HG02763 (cell line): ENCODE data around the gene BCAS3.

Source experiments
- ATAC-seq: cut with Tn5 transposase; IDR thresholded peaks from one replicate; pipeline ENCODE4 v1.9.1; 2021; ENCODE audit warnings: mild to moderate bottlenecking, moderate library complexity; ENCODE audit not compliant: unreplicated experiment

BCAS3 gene

GRCh38 chr17:61211236-61211635 lies 533.6 kb downstream of the BCAS3 start:
- ATAC-seq, result no peak

GRCh38 chr17:61212655-61213054 lies 535.0 kb downstream of the BCAS3 start:
- ATAC-seq, result no peak

- no peak for ATAC-seq
These were observed 537.1 kb downstream of the BCAS3 start for GRCh38 chr17:61214753-61215152.

GRCh38 chr17:61216066-61216465 lies 538.4 kb downstream of the BCAS3 start:
- no peak for ATAC-seq

- ATAC-seq, result no peak
These were observed 540.3 kb downstream of the BCAS3 start for GRCh38 chr17:61217878-61218437.

- ATAC-seq, result no peak
These were observed 540.8 kb downstream of the BCAS3 start for GRCh38 chr17:61218438-61218837.

GRCh38 chr17:61219460-61219859 lies 541.8 kb downstream of the BCAS3 start:
- ATAC-seq, result no peak

- ATAC-seq, result no peak
These were observed 543.5 kb downstream of the BCAS3 start for GRCh38 chr17:61221181-61221580.

GRCh38 chr17:61221597-61222471 lies 544.2 kb downstream of the BCAS3 start:
- ATAC-seq, result no peak

GRCh38 chr17:61223725-61224124 lies 546.1 kb downstream of the BCAS3 start:
- no peak for ATAC-seq

GRCh38 chr17:61225178-61225882 lies 547.7 kb downstream of the BCAS3 start:
- no peak for ATAC-seq

- ATAC-seq, result no peak
These were observed 550.2 kb downstream of the BCAS3 start for GRCh38 chr17:61227866-61228265.

GRCh38 chr17:61230461-61230860 lies 552.8 kb downstream of the BCAS3 start:
- no peak for ATAC-seq

- ATAC-seq, result no peak
These were observed 553.5 kb downstream of the BCAS3 start for GRCh38 chr17:61230972-61231820.

GRCh38 chr17:61232871-61233270 lies 555.2 kb downstream of the BCAS3 start:
- no peak for ATAC-seq

- no peak for ATAC-seq
These were observed 556.5 kb downstream of the BCAS3 start for GRCh38 chr17:61233991-61234750.

- no peak for ATAC-seq
These were observed 557.6 kb downstream of the BCAS3 start for GRCh38 chr17:61235001-61235826.

GRCh38 chr17:61235827-61236197 lies 558.2 kb downstream of the BCAS3 start:
- ATAC-seq, result no peak

GRCh38 chr17:61237275-61237674 lies 559.6 kb downstream of the BCAS3 start:
- ATAC-seq, result no peak
